LNCAP (cell line): ENCODE data around the gene CARHSP1.

Source experiments
- TF ChIP-seq, protein P1 (sequence below): fragments of 450-650 bp; IDR thresholded peaks from 2 replicates; pipeline ENCODE4 v1.5.1; 2017; ENCODE audit warnings: mild to moderate bottlenecking

The CARHSP1 gene

DNA sequence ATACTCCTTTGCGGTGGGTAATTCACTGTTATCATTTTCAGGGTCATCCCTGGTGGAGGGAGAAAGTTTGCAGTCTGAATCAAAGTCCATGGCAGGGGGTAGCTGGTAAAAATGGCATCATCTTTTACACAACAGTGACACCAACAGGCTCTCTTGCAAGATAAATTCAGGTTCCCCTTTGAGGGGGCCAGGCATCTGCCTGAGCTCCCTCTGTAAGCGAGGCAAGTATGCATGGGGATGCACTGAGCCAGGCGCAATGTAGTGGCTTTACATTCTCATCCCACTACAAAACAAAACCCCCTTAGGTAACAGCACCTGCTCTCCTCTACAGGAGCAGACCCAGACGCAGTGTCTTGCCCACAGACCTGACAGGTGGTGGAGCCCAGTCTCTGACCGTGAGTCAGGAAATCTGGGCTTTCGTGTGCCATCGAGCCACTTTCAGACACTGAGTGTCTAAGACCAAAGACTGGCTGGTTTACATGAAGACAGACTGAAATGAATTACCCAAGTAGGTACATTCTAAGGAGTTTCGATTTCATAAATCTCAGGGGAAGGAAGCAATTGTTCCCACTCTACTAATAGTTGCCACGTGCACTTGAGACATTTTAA, 31.0 kb upstream of the CARHSP1 start:
- TF ChIP-seq, protein P1, sequence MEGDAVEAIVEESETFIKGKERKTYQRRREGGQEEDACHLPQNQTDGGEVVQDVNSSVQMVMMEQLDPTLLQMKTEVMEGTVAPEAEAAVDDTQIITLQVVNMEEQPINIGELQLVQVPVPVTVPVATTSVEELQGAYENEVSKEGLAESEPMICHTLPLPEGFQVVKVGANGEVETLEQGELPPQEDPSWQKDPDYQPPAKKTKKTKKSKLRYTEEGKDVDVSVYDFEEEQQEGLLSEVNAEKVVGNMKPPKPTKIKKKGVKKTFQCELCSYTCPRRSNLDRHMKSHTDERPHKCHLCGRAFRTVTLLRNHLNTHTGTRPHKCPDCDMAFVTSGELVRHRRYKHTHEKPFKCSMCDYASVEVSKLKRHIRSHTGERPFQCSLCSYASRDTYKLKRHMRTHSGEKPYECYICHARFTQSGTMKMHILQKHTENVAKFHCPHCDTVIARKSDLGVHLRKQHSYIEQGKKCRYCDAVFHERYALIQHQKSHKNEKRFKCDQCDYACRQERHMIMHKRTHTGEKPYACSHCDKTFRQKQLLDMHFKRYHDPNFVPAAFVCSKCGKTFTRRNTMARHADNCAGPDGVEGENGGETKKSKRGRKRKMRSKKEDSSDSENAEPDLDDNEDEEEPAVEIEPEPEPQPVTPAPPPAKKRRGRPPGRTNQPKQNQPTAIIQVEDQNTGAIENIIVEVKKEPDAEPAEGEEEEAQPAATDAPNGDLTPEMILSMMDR = no peak

DNA sequence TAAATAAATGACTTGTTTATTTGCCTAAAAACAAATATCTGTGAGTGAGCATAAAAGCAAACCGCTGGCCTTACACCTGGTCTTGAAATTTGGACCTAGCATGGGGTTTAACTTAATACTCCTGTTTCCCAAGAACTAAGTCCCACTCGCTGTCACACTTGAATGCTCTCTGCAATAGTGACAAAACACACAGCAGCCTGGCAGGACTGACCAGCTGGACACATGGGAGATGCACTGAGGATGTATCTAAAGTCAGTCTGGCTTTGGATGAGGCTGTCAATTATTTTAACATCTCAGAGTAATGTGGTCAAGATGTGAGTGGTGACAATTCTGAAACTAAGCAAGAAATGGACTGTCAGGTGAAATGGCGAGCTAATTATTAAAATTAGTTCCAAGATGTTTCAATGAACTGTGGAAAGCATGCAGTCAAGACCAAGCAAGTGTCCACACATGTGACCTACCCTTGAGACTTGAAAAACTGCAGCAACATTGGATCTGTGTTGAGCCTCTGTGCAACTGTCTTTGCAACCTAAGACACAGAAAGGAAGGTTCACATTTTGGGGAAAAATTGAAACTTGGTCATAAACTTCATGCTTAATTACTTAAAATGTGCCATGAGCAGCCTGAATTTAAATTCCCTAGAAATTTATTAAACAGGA, 30.0 kb upstream of the CARHSP1 start:
- TF ChIP-seq, protein P1 = no peak

DNA sequence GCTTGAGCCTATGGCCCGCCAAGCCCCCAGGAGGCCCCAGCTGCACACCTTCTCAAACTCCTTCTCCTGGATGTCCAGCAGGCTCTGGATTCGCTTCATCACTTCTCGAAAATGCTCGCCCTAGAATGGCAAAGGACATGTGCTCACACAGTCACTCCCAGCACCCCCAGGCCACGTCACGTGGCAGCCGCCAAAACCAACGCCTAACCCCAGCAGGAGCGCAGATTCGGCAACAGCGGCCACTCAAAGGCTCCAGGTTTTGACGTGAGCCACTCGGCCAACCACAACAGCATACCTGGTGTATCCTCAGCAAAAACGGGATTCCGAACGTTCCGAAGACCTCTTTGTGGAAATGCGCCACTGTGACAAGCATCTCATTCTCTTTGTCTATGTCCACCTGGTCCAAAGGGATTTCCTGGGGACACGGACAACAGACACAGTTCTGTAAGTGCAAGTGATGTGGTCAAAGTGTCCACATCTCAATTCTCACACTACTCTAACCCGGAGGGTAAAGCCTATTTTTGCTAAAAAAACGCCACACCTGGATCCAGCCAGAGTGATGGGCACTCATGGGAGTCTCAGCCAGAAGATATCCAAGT, 26.0 kb upstream of the CARHSP1 start:
- TF ChIP-seq, protein P1 = no peak

DNA sequence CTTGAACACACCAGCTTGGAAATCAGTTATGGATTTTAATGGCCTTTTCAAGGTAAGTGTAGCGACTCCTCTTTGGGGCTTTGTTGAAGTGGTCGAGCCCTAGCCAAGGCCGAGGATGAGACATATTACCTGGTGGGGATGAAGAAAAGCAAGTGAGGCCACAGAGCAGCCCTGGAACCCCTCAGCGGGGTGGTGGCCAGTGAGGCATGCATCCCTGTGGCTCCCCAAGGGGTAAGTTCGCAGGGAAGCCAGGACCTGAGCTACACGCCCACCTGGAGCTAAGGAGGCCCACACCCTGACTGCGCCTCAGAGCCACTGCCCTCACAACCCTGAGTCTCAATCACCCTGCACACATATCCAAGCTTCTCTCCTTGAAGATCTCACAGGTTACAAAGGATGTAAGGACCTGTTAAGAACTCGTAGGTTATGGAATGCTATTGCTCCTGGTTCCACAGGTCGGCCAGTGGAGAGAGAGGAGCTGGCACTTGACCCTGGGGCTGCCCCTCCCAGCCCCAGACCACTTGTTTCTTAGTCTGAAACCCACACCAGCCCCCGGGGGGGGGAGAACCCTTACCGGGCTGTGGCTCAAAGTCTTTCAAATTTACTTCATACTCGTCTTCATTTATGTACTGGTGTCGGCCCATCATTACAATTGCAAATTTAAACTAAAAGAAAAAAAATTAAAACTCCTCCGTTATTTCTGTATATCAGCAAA, 25.3 kb upstream of the CARHSP1 start:
- TF ChIP-seq, protein P1 = no peak

DNA sequence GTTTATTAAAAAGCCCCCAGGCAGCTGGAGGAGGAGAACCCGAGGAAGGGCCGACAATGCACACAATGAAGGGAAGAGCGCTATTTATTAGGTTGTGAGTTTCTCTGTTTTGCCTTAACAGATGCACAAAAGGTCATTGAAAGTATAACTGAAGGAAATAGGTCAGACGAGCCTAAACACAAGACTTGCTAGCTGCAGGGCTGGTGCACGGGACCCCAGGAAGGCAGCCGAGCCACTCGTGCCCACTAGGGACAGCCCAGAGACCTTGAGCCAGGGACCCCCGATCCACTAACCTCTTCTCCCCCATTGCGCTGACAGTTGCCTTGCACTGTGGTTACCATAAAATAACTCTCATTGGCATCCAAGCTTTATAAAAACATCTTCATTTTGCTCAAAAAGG, 24.6 kb upstream of the CARHSP1 start:
- TF ChIP-seq, protein P1 = no peak

DNA sequence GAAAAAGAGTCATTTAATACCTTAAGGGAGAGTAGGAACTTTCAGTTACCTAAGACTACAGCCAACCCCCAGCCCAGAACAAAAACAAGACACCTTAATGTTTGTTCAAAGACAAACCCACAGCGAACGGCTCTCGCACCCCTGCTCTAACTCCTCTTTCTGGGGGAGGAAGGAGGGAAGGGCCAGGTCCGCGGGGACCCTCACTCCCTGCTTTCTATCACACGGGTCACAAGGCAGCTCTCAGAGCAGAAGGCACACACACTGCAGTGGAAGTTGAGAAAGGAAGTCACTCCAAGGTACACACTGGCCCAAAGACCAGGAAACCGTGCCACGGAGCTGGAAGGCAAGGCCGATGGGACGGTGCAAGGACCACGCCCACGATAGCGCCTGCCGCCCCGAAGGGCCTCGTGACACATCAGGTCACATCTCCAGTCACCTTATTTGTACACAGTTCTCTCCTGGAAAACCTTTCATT, 23.3 kb upstream of the CARHSP1 start:
- TF ChIP-seq, protein P1 = no peak

DNA sequence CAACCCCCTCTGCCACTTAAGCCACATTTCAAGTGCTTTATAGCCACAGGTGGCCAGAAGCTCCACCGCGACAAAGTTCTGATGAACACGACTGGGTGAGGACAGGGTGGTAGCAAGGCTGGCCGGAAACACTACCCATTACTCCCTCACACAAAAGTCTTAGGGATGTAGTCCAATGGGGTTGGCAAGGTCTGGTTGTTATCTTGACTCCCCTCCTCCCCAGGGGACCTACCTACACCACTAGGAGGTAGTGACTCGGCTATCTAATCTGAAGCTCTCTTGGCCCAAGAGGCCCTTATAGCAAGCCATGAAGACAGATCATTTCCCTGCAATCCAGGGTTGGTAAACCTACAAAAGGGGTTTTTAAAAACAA, 21.7 kb upstream of the CARHSP1 start:
- TF ChIP-seq, protein P1 = no peak
